HG03097 (cell line): Measurements from ENCODE around the gene RAX2.
"Not testable (repeated sequence)": the region's sequence is repeated elsewhere in the genome, so short reads cannot be mapped to it uniquely, and the experiment has no call there.

Source experiments
- ATAC-seq: cut with Tn5 transposase; IDR thresholded peaks from one replicate; pipeline ENCODE4 v1.9.1; 2021; ENCODE audit not compliant: unreplicated experiment, low FRiP score

RAX2 gene

DNA sequence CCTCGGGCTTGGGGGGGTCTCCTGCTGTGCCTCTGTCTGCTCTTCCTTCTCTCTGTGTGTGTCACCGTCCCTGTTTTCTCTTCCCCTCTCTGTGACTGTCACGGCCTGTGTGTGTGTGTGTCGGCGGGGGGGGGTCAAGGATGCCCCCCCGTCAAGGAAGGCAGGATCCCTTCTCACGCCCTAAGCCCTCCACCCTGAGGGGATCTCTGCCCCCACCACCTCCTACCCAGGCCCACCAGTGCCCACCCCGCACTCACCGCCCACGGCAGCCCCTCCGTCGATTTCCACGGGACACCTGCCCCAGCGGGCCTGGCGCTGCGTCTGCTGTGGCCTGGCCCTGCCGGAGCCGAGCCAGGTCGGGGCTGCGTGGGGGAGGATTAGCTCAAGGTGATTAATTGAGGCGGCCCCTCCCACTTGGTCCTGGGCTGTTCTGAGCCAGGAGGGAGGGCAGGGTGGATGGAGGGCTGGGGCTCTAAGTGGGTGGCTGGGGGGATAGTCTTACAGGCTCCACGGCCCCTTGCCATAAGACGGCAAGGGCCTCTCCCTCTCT is at the start of gene RAX2:
Gene RAX2, minus strand, starts transcription at position 323 of the 550 bp plus-strand sequence. CDS start 486 bp downstream, outside the sequence.
- ATAC-seq, result no peak

DNA sequence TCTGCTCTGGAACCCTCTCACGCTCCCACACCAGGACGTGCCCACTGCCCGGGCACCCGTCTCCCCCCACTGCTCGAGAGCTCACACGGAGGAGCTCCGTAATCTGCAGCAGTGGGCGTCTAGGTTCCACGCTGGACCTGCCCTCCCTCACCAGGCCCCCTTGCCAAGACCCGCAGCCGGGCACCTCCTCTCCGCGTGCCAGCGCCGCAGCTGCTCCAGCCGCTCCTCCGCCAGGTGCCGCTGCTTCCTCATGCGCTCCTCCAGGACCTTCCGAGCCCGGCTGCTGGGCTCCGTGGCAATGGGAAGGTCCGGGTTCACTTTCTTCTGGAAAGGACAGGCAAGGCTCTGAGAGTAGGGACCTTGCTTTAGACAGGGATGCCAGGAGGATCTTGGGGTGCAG is 49.1 kb upstream of the RAX2 start:
- no peak for ATAC-seq

DNA sequence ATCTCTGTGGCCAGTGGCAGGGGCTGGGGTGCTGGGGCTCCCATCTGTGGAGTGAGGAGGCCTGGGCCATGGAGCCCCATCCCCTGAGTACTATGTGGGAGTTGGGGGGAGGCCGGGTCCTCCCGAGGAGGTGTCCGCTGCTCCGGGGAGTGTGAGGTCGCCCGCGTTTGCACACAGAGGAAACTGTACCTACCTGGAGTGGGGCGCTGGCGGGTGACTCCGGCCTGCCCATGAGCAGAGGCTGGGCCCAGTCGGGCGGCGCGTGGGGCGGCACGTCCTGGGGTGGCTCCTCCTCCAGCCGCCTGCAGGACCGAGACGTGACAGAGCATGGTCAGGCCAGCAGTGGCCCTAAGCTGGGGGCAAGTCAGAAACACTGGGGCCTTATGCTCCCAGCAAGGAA is 48.0 kb upstream of the RAX2 start:
- ATAC-seq, result no peak

DNA sequence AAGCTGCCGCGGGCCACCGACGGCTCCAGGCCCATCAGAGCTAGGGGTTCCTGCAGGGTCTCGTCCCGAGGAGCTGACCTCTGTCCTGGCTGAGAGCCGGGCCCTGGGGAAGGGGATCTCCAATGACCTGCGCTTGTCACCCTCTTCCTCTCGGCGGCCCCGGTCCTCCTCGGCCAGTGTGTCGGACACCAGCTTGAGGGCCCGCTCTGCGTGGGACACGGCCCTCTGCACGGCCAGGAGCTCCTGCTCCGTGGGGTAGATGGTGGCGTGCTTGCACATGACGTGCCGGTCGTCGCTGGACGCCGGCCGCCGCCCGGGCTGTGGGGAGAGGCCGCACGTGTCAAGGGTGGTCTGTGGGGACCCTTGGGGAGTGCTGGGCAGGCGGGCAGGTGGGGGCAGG is 46.9 kb upstream of the RAX2 start:
- ATAC-seq, result no peak

DNA sequence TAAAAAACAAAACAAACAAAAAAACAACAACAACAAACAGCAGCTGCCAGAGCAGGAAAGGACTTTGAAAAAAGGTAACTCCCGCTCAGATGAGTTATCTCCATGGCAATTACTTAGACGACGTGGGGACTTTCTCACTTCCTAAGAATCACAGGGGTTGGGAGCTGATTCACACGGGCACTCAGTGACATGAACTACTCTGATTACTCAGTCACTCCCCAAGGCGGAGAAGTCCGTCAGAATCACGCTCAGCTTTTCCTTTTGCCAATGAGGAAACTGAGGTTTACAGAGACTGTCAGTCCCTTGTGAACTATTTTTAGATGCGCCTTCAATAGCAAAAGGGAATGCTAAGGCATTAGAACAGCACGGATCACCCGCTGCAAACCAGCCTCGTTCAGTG is 46.4 kb upstream of the RAX2 start:
- ATAC-seq, result no peak

DNA sequence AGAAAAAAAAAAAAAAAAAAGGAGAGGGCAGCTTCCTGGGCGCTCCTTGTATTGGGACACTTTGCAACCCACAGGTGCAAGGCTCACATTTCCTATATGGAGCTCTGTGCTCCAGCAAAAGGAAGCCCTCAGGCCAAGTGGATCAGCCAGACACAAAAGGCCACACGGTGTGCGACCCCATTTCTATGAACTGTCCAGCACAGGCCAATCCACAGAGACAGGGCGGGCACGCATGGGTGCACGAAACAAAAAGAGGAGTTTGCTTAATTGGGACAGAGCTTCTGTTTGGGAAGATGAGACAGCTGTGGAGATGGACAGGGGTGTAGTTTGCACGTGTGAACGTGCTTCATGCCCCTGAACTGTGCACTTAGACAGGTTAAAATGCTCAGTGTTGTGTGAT is 45.7 kb upstream of the RAX2 start:
- no peak for ATAC-seq

DNA sequence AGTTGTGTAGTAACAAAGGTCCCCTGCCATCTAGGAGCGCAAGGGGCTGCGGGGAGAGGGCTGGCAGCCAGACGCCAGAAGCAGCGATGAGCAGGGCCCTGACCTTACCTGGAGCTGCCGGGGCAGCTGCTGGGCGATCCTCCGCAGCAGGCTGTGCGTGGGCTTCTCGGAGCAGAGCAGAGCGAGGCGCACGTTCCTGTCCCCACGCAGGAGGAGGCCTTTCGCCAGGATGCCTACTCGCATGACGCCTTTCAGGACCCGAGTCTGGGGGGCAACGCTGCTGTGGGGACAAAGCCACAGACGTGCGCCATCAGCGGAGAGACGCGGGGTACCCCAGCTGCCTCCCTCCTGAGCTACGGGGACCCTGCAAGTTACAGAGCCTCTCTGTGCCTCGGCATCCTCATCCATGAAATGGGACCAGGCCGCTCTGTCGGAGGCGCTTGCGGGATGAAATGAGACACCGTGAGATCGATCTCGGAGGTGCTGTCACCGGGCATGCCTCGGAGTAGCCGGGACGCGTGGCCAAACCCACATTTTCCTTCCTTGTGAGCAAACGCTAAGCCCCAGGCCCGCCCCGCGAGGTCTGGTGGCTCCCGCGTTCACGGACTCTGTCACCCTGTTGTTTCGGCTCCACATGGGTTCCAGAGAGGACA is 44.7 kb upstream of the RAX2 start:
- no peak for ATAC-seq

DNA sequence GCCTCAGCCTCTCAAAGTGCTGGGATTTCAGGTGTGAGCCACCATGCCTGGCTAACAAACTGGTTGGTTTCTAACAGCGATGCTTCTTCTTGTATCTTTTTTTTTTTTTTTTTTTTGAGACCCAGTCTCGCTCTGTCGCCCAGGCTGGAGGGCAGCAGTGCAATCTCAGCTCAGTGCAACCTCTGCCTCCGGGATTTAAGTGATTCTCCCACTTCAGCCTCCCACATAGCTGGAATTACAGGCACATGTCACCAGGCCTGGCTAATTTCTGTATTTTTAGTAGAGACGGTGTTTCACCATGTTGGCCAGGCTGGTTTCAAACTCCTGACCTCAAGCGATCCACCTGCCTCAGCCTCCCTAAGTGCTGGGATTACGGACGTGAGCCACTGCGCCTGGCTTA is 44.1 kb upstream of the RAX2 start:
- ATAC-seq, result not testable (repeated sequence)

DNA sequence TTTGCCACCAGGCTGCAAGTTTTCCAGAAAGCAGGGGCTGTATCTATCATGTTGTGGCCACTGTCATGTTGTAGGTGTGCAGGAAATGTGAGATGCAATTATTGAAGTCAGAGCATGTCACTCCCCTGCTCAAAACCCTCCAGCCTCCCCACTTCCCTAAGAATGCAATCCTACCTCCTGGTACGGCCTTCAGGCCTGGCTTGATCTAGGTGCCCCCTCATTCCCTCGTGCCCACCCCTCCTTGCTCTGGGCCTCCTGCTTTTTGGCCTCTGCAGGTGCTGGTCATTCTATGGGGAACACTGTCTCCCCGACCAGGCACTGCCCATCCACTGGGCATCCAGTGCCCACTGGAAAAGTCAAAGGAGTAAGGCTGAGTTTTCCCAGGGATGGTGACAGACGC is 42.6 kb upstream of the RAX2 start:
- ATAC-seq, result no peak

DNA sequence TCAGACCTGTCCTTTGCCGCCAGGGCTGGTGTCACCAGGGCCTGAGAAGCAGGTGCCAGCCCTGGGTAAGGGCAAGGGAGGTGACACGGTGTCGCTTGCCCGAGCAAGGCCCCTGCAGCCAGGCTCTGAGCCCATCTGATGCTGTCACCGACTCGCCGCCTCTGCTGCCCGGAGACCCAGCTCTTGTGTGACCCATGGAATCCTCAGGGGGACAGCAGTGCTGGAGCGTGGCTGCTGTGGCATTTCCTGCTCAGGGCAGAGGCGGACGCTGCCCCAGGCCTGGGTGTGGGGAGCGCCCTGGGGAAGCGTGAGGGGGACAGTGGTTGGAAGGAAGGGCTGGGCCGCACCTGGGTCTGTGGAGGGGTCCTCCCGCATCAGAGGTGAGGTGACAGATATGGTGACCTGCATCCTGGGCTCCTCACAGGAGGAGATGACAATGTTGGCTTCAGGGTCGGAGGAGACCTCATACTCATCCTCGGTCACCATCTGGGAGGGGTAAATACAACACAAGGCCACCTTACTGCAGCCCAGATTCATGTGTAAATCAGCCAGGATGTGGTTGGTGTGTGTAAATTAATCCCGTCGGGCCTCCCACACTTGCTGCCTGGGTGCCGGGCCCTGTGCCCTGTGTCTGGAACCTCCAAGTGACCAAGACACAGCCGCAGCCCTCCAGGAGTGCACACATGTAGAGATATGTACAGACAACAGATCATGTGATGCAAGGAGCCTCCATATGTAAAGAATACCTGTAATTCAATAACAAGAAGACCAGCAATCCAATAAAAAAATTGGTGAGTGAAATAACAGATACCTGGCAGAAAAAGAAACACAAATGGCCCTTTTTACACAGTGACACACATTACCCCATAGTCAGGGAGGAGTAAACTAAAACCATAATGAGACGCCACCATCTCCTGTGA is 41.7 kb upstream of the RAX2 start:
- ATAC-seq, result no peak

DNA sequence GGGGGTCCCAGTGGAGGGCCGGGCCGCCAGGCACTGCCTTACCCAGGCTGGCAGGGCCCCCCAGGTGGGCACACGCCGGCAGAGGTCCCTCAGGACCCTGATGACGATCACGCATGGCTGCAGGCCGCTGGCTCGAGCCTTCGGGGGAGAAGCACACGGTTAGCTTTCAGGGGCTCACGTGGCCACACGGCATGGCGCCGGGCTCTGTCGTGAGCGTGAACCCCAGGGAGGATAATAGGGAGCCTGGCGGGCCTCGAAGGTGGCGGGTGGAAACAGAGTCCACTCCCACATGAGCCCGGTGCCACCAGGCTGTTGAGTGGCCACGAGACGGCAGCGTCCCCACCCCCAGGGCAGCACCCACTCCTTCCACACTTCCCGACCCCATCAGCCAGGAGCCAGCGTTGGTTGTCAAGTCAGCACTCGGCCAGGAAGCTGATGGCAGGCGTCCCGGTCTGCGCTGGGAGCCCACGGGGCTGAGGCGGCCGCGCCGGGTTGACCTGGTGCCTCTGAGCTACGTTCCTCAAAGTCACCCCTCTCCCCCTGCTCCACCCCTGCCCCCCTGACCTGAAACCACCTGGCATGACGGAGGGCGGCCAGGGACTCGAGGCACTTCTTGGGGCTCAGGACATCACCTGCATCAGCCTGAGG is 38.8 kb upstream of the RAX2 start:
- no peak for ATAC-seq

DNA sequence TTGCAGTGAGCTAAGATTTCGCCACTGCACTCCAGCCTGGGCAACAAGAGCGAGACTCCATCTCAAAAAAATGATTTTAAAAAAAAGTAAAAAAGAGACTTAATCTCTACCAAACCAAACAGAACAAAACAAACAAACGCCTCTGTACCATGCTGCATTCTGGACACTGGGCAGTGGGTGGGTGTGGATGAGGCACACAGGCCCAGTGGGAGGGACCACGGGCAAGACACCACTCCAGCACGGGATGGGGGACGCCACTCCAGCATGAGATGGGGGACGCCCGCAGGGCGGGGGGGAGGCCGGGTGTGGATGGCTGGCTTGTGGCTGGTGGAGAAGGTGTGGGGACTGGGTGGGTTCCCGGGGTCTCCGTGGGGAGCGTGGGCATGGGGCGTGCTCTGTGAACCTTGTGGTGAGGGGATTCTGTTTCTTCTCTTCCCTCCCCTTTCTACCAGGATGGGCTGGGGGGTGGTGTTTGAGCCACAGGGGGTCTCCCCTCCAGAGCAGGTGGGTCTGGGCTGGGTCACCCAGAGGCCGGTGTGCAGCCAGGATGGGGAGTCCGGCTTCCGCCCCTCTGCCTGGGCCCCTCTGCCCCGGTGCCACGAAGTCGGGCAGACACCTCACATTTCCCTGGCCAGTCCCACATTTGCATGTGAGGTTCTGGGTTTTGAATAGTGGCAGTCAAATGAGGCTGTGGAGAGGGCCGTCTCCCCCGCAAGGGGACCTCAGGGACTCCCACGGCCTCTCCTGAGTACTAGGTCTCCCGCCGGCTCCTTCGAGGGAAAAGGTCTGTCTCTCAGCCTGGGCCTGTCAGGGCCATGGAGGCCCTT is 38.1 kb upstream of the RAX2 start:
- no peak for ATAC-seq

DNA sequence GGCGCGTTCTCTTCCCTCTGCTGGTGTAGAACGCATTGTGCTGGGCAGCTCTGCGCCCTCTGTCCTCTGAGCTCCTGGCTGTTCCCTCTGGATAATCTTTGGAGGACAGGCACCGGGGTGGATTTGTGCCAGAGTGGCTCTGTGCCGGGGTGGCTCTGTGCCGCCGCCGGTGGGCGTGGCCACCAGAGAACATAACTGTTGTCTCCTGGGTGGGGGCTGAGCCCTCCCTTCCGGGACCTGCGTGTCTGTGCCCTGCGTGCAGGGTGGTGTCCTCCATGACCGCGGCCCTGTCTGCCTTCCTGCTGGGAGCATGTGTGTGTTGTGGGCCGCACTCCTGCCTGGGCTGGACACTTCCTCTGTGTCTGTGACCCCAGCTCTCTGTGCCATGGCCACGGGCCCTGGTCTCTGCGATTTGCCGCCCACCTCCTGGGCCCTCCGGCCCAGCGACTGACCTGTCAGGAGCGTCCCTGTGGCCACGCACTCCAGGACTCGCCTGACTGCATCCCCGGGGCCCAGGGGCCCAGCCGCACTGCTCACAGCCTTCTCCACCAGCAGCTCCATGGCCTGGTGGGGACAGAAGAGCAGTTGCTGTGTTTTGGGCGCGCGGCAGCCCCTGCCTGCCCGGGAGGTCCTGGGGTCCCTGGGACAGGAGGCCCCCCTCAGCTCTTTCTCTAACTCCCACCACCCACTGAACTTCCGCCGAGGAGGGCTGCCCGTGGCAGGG is 36.6 kb upstream of the RAX2 start:
- ATAC-seq, result no peak

DNA sequence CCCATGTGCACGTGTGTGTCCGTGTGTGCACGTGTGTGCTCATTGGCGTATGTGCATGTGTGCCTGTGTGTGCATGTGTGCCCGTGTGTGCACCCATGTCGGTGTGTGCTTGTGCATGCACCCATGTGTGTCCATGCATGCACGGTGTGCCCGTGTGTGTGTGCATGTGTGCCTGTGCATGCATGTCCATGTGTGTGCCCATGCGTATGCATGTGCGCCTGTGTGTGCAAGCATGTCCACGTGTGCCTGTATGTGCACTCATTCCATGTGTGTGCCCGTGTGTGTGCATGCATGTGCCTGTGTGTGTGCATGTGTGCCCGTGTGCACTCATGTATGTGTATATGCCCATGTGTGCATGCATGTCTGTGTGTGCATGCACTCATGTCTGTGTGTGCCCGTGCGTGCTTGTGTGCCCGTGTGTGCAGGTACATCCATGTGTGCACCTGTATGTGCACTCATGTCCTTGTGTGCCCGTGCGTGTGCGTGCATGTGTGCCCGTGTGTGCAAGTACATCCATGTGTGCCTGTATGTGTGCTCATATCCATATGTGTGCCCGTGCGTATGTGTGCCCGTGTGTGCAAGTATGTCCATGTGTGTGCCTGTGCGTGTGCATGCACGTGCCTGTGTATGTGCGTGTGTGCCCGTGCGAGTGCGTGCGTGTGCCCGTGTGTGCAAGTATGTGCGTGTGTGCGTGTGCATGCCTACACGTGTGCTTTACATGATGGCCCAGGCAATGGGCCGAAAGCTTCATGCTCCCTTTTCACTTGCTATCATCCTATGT is 35.7 kb upstream of the RAX2 start:
- ATAC-seq, result no peak

DNA sequence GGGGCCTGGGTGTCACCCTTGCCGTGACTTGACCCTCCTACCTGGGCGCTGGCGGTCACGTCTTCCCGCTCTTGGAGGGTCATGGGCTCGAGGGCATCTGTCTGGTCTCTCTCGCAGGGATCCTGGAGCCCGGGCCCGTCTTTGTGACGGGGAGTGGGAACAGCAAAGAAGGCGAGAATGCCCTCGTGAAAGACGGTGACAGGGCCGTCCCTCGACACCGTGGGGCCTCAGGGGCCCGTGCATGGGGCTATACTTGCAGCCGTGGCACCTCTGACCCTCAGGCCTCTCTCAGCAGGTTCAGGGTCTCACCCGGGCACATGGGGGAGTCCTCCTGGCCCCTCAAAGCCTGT is 35.1 kb upstream of the RAX2 start:
- ATAC-seq, result no peak

DNA sequence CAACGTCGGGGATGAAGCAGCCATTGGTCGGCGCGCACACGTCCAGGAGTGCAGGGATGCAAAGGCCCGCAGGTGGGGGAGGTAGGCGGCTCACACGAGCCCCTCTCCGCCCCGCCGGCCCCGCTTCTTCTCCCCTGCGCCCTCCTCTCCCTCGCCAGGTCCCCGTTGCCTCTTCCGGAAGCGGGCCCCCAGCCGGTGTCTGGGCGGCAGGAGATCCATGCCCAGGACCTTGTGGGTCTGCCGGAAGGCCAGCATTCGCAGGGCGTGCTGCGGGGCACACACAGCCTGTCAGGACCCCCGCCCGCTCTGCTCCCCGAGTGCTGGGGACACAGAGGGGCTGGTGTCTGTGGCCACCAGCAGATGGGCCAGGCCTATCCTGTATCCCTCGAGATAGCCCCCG is 33.8 kb upstream of the RAX2 start:
- ATAC-seq, result no peak

DNA sequence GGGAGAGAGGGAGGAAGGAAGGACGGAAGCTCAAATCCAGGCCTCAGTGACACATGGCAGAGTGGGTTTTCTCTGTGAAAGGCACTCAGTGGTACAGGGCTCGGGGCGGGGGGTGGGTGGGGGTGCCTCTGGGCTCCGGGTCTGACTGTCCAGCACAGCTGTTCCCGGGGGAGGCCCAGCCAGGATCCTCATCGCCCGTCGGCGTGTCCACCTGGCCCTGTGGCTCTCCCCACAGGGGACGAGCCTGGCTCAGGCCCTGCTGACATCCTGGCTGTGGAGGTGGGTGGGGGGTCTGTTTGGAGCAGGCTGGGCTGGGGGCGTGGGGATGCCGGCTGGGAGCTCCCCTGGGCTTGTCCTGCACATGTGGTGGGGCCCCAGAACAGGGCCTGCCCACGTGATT is 32.4 kb upstream of the RAX2 start:
- ATAC-seq, result no peak

DNA sequence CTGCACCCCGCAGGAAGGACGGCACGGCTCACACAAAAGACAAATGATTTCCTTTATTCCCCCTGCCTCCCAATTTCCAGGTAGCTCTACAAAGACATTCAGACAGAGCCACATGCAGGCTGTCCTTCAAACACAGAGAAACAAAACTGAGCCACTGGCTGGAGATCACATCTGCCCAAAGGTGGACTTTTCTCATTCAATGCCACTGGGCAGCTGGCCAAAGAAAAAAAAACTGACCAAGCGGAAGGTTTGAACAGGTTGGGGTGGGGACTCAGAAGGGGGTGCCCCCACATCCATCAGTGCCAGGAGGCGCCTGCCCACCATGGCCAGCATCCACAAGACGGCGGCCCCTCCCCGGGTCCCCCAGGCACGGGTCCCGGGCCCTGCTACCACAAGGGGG is 32.0 kb upstream of the RAX2 start:
- ATAC-seq, result no peak
